HG03442 (cell line): ENCODE measurements around the gene HOMEZ.
"Not testable (repeated sequence)": the region's sequence is repeated elsewhere in the genome, so short reads cannot be mapped to it uniquely, and the experiment has no call there.

ENCODE experiments used
- ATAC-seq: cut with Tn5 transposase; IDR thresholded peaks from one replicate; pipeline ENCODE4 v1.9.1; 2021; ENCODE audit warnings: mild to moderate bottlenecking, moderate library complexity; ENCODE audit not compliant: unreplicated experiment

HOMEZ gene

GRCh38 chr14:23284654-23285529 lies 1.0 kb downstream of the HOMEZ start:
- ATAC-seq = no peak

DNA sequence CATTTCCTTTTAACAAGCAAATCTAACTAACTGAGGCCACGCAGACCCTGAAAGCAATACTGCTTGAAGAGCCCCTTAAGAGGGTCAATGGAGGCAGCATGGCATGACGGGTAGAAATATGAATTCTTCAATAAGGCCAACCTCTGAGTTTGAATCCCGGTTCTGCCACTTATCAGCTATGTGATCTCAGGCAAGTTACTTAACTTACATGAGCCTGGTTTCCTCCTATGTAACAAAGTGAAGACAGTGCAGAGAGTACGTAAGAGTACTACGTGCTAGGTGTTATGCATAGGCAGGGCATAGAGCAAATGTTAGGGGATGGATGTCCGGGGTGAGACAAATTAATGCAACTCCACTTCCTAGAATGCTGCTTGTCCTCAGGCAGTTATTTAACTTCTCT lies 4.7 kb downstream of the HOMEZ start:
- ATAC-seq = no peak

- ATAC-seq = not testable (repeated sequence)
Observed at GRCh38 chr14:23277928-23278327, 8.0 kb downstream of the HOMEZ start.

GRCh38 chr14:23277189-23277588 lies 8.7 kb downstream of the HOMEZ start:
- no peak for ATAC-seq

GRCh38 chr14:23275412-23275811 lies 10.5 kb downstream of the HOMEZ start:
- ATAC-seq = no peak

DNA sequence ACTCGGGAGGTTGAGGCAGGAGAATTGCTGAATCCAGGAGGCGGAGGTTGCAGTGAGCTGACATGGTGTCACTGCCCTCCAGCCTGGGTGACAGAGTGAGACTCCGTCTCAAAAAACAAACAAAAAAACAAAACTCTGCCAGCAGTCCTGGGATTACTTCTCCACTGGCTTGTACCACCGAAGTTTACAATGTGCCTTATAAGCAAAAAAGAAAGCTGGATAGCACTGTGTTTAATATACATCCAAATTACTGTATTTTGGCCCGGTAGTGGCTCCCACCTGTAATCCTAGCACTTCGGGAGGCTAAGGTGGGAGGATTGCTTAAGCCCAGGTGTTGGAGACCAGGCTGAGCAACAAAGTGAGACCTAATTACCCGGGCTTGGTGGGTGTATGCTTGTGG lies 16.7 kb downstream of the HOMEZ start:
- ATAC-seq = no peak

DNA sequence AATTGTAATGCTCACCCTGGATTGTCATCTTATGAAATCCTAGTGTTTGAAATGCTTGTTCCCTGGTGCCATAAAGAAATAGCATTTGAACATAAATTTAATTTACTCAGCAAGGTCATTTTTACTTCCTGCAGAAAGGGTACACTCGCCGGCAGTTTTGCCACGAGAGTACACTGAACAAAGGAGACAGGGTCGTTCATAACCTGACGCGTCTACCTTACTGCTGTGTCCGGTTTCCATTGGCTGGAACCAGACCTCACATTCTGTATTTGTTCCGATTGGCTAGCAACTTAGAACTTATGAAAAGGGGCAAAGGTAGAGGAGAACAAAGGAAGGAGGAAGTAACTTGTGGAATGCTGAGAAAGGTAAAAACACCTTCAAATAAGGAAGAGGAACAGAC lies 25.1 kb downstream of the HOMEZ start:
- not testable (repeated sequence) for ATAC-seq

DNA sequence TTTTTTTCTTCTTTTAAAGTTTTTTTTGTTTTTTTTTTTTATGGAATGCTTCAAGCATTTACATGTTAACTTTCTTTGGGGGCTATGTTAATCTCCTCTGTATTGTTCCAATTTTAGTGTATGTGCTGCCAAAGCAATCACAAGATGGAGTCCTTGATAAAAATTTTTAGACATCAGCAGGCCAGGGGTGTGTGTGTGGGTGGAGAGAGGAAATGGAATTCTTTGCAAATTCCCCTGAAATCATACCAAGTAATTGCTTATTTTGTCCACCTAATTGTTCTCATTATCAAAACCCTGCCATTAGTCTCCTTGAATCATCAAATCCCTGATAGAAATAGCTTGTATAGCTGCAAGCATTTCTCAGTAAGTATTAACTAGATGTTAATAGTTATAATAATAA lies 26.5 kb downstream of the HOMEZ start:
- ATAC-seq = no peak

- no peak for ATAC-seq
Observed at GRCh38 chr14:23258256-23258655, 27.7 kb downstream of the HOMEZ start.

DNA sequence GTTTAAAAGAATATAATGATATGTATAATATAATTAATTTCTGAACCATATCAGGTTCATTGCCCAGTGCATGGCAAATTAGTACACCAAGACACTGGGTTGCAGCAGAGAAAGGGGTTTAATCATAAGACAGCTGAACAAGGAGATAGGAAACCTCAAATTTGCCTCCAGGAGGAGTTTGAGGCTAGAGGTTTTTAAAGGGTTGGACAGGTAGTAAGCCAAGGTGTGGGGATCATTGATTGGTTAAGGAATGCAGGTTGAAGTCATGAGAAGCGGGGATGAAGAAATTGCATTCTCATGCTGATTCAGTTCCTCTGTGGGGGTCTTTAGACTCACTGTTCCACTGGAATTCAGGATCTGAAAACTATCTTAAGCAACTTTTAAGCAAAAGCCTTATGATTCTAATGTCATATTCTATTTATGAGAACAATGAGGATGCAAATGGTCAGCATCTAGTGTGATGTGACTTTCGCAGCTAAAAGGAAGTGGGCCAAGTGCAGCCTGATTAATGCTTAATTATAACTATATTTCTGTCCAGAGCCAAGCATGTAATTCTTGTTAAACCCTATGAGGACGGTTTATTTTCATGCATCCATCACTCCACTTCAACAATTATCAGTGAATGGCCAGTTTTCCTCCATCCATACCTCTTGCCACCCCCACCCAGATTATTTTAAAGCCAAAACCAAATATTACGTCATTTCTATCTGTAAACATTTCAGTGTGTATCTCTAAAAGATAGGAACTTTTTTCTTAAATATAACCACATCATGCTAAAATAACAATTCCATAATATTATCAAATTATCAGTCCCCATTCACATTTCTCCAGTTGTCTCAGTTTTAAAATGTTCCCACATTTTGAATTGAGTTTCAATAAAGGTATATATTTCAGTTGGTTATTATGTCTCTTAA lies 33.3 kb downstream of the HOMEZ start:
- no peak for ATAC-seq

DNA sequence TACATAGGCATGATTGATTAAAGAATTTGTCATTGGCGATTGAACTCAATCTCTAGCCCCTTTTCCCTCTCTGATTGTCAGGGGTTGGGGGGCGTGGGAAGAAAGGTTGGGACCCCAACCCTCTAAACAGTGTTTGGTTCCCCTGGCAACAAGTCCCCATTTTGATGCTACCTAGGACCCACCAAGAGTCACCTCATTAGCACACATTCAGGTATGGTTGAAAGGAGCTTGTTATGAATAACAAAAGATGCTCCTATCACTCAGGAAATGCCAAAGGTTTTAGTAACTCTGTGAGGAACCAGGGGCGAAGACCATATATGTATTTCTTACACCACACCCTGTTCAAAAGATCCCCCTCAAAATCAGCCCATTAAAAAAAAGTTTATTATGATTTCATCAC lies 33.9 kb downstream of the HOMEZ start:
- no peak for ATAC-seq

DNA sequence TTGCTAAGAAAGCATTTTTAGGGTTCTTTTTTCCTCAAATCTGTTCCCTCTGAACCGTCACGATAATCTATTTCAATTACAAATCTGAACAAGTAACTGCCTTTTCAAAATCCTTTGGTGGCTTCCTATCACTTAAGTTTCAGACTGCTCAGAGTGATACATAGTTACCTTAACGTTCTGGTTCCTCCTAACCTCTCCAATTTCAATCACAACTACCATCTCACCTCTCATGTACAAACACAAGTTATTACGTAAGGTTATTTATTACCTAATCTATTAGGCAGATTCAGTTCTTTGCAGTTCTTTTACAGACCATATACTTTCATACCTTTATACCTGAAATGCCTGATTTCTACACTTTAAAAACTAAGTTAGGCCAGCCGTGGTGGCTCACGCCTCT lies 36.1 kb downstream of the HOMEZ start:
- ATAC-seq = no peak

- no peak for ATAC-seq
Observed at GRCh38 chr14:23248601-23249000, 37.3 kb downstream of the HOMEZ start.

DNA sequence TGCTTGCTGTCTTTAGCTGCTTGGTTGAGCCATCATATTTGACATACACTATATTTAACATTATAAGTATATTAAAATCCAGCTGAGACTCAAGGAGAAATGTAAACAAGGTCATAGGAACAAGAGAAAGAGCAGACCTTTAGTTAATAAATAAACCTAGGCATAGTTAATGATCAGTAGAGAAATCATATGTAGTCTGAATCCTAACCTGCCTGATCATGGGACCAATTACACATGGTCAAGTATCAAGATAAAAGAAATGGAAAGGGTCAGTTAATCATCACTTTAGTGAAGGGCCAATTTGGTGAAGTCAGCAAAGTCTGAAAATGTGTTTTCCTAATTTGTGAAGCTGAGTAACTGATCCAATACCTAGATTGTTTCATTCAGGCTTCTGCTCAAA lies 40.6 kb downstream of the HOMEZ start:
- no peak for ATAC-seq

- no peak for ATAC-seq
Observed at GRCh38 chr14:23243066-23243465, 42.9 kb downstream of the HOMEZ start.

- ATAC-seq = no peak
Observed at GRCh38 chr14:23242076-23242475, 43.9 kb downstream of the HOMEZ start.

DNA sequence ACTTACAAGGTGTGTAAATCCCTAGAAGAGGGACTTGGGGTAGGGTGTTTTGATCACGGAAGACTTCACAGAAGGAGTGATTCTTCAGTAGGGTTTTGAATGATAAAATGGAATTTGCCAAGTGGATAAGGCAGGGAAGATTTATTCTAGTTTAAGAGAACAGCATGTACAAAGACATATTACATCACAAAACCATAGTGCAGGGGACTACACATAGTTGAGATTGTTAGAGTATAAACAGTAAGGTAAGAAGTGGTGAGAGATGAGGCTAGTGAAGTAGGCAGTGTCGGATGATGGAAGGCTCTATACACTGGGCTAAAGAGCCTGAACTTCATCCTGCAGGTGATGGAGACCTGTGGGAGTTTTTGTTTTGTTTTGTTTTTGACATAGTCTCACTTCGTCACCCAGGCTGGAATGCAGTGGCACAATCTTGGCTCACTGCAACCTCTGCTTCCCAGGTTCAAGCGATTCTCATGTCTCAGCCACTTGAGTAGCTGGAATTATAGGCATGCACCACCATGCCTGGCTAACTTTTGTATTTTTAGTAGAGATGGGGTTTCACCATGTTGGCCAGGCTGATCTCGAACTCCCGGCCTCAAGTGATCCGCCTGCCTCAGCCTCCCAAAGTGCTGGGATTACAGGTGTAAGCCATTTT lies 44.7 kb downstream of the HOMEZ start:
- not testable (repeated sequence) for ATAC-seq

GRCh38 chr14:23240661-23241060 lies 45.3 kb downstream of the HOMEZ start:
- no peak for ATAC-seq

DNA sequence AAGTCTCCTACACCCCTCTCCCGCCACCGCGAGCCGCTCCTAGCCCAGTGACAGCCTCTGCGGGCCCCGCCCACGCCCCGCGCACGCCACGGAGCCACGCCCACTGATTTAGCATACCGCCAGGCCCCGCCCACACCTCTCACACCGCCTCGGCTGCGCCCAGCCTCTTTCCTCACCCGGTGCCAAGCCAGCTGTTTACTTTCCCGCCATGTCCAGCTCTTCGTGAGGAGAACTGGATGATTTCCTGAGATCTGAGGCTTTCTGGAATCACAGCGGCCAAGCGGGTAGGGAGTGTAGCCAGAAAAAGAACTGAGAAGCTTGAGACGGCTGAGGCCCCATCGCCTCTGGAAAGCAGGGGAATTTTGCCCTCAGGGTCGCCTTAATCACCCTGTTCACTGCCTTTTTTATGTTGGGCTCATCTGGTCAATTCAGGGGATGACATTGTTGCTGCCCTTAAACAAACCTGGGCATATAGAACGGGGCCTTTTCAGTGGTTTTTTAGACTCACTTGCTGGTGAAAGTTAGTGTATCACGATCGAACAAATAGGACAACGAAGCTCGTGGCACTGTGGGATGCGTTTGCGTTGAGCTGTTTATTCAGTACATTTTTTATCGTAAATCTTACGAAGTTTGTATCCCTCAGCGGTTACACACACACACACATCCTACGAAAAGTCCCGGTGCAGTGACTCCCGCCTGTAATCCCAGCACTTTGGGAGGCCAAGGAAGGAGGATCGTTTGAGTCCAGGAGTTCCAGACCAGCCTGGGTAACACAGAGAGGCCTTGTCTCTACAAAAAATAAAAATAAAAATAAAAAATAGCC lies 47.9 kb downstream of the HOMEZ start, which contains the start of gene RNF212B:
RNF212B (plus strand) TSS at position 165 of the 823 bp plus-strand sequence. CDS start 2,410 bp downstream, outside the sequence.
- ATAC-seq = peak; percentile 54

DNA sequence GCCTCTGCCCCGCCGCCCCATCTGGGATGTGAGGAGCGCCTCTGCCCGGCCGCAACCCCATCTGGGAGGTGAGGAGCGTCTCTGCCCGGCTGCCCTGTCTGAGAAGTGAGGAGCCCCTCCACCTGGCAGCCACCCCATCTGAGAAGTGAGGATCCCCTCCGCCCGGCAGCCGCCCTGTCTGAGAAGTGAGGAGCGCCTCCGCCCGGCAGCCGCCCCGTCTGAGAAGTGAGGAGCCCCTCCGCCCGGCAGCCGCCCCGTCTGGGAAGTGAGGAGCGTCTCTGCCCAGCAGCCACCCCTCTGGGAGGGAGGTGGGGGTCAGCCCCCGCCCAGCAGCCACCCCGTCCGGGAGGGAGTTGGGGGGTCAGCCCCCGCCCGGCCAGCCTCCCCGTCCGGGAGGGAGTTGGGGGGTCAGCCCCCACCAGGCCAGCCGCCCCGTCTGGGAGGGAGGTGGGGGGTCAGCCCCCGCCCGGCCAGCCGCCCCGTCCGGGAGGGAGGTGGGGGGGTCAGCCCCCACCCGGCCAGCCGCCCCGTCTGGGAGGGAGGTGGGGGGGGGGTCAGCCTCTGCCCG lies 53.6 kb downstream of the HOMEZ start:
- ATAC-seq = not testable (repeated sequence)
